Measurements from ENCODE around the gene CLNK.

The CLNK gene, protein sequence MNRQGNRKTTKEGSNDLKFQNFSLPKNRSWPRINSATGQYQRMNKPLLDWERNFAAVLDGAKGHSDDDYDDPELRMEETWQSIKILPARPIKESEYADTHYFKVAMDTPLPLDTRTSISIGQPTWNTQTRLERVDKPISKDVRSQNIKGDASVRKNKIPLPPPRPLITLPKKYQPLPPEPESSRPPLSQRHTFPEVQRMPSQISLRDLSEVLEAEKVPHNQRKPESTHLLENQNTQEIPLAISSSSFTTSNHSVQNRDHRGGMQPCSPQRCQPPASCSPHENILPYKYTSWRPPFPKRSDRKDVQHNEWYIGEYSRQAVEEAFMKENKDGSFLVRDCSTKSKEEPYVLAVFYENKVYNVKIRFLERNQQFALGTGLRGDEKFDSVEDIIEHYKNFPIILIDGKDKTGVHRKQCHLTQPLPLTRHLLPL

GRCh38 chr4:10684631-10685030, at the start of gene CLNK:
TSS of gene CLNK (minus strand) at chr4:10684768. CDS start at chr4:10667869, 16,899 bp downstream.
- DNase-seq (ENCODE audit: extremely low spot score, insufficient read length, low read depth) (no peak), FAIRE-seq (peak; percentile 86)

DNA sequence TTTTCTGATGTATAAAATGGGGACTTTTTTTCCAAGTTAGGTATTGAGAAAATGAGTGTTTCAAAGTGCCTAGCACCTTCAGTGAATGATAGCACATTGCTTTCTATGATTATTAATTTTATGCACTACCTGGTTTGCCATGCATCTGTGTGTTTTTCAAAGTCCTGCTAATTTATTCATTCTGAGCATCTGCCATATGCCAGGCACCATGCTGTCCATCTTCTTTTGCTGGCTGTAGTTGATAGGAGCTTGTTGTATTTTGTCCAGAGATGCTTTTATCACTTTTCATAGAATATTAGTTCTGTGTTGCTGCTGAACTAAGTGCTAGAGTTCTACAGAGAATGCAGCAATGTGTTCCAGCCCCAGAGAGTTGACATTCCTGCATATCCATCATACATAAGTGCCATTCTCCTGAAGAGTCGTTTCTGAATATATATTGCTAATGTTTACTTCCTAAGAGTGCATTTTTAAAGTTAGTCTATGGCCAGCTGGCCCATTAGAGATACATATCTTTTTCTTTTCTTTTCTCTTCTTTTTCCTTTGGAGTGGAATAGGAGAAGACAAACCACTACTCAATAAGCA, 49.0 kb upstream of the CLNK start:
- FAIRE-seq (no peak), DNase-seq (ENCODE audit: extremely low spot score, insufficient read length, low read depth) (no peak)

- FAIRE-seq (peak; percentile 73), DNase-seq (ENCODE audit: extremely low spot score, insufficient read length, low read depth) (no peak)
Observed at GRCh38 chr4:10732914-10733415, 48.4 kb upstream of the CLNK start.

DNA sequence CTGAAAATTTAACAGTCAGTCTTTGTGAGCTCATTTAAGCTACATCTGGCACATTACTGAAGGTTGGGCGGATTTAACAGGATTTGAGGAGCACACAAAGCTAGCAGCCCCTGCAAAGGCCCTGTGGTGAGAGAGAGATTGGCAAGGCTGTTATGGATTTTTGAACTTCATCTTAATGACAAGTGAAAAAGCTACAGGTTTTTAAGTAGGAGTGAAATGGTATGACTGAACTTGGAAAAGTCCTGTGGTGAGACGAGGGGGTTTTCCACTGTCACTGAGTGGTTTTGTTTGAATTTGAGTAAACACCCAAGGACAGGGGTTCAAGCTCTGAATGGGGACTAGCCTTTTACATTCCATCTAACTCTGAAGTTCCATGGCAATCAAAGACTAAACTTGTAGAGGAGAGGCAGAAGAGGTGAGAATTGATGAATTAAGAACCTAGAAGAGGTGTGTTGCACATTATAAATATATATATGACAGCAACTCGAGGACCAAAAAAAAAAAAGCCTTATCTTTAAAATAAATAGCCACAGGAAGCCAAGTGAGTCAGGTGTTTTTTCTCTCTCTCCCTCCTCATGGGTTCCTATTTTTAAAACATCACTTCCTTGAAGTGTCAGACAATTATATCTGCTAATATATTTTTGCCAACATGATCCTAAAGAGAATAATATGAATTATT, 47.8 kb upstream of the CLNK start:
- DNase-seq (ENCODE audit: extremely low spot score, insufficient read length, low read depth) = no peak
- FAIRE-seq = peak; percentile 86

DNA sequence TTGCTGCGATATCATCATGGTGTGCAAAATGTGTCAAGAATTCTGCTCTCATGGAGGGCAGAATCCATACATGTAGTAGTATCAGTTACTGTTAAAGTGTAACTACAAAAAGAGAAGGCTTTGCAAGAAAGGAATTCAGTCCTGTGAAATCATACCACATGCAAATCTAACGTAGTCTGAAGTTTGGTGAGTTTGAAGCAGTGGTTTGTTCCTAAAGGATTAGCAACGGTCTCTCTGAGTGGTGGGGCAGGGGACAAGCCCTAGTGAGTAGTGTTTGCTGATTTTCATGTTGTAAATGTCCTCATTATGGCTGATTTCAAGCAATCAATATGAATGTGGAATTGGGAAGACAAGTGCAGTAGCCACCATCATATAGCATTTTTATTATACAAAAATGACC, 47.1 kb upstream of the CLNK start:
- no peak for FAIRE-seq
- no peak for DNase-seq (ENCODE audit: extremely low spot score, insufficient read length, low read depth)

DNA sequence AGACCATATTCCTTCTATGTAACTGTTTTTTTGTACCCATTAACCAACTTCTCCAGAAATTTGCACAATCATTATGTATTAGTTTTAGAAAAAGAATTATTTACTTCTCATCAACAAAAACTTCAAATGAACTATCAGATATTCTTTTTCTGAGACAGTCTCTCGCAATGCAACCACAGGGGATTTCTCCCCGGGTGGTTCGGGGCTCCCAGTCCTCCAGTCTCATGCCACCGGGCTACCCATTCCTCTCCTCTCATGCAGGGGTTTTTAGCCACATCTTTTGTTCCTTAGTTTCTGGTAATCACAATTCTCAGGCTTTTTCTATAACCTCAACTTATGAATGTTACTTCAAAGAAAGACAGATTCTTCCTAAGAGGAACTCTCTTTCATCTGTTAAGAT, 46.6 kb upstream of the CLNK start:
- no peak for FAIRE-seq
- DNase-seq (ENCODE audit: extremely low spot score, insufficient read length, low read depth) = no peak

DNA sequence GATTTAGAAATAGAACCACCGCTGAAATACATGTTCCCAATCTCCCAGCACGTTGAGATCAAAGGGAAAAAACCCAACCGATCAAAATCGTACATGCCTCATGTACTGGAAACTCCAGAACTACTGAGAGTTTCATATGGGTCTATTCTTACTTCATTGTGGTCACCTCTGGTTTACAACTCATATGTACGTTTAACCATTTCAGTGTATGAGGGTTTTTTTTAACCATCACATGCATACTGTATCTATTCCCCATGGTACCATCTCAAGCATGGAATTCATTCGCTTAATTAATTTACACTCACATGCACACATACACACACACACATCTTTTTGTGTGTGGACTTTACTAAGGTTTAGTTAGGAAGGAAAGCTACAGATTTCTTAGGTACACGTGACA, 46.0 kb upstream of the CLNK start:
- FAIRE-seq = peak; percentile 98
- no peak for DNase-seq (ENCODE audit: extremely low spot score, insufficient read length, low read depth)

DNA sequence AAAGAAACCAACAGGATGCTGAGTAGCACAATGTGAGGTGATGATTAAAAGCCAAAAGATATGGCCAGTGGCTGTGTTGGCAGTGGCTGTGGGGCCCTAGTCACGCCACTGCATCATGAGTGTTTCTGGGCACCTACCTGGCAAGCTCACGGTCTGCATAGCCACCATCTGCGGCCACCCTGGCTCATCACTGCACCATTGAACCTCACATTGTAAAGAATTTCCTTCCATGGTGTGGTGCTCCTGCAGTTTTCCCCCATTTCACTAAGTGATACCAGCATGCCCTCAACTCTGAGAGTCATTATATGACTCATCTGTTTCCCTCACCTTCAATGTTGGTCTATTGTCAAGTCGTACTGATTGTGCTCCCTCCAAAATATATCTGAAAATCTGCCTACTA, 45.5 kb upstream of the CLNK start:
- FAIRE-seq (no peak), DNase-seq (ENCODE audit: extremely low spot score, insufficient read length, low read depth) (no peak)

- DNase-seq (ENCODE audit: extremely low spot score, insufficient read length, low read depth) = no peak
- no peak for FAIRE-seq
Observed at GRCh38 chr4:10729366-10729765, 44.8 kb upstream of the CLNK start.

DNA sequence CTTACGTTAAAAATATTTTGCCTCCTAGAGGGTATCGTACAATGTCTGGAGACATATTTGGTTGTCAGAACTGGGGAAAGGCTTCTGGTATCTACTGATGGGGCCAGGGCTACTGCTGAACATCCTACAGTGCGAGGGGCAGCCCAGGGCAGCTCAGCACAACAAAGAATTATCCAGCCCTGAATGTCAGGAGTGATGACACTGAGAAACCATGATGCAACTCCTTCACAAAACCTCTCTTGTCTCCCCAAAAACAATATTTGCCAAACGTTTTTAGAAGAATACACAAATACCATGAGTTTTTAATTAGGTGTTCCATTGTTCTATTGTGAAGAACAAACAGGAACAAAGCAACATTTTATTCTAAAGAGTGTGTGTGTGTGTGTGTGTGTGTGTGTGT, 43.4 kb upstream of the CLNK start:
- FAIRE-seq (peak; percentile 35), DNase-seq (ENCODE audit: extremely low spot score, insufficient read length, low read depth) (no peak)

DNA sequence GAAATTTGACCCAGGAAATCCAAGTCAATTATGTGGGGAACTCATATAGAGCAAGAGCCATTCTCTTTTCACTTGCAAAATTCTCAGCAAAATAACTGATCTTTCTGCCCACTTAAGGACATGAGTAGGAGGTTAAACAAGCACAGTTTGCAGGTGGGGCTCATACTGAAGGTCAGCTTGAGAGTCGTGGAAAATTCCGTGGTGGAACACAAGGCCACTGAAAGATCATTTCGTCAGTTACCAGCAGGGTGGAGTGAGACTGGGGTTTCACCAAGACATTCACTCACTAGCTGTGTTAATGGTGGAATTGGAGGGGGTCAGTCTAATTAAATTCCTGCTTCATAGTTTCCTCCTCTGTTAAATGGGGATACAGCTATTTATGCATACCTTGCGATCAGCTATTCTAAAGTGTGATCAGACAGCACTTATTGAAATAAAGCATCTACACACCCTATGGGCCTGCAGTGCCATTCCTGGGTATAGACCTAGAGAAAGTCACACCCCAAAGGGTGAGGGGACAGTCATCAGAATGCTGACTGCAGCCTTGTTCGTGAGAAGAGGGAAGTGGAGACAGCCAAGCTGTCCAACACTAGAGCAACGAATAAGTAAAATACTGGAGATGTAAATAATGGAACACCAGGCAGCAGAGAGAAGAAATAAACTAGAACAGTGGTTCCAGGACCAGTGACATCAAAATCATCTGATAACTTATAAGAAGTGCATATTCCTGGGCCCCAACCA, 42.7 kb upstream of the CLNK start:
- FAIRE-seq (peak; percentile 61), DNase-seq (ENCODE audit: extremely low spot score, insufficient read length, low read depth) (no peak)

DNA sequence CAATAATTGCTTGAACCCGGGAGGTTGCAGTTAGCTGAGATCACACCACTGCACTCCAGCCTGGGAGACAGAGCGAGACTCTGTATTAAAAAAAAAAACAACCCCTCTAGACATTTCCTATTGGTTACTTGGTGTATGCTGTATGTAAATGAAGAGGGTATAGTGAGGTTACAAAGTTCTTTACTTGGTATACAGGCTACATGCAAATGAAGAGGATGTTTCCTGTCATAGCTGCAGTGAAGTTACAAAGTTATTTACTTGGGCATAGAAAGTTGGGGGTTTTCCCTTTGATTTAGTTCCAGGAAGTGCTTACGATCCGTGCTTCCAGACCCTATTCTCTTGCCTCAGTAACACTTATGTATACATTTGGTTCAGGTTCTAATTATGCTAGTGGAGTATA, 38.4 kb upstream of the CLNK start:
- FAIRE-seq (peak; percentile 91), DNase-seq (ENCODE audit: extremely low spot score, insufficient read length, low read depth) (no peak)

GRCh38 chr4:10721616-10722015, 37.0 kb upstream of the CLNK start:
- FAIRE-seq (no peak), DNase-seq (ENCODE audit: extremely low spot score, insufficient read length, low read depth) (no peak)

DNA sequence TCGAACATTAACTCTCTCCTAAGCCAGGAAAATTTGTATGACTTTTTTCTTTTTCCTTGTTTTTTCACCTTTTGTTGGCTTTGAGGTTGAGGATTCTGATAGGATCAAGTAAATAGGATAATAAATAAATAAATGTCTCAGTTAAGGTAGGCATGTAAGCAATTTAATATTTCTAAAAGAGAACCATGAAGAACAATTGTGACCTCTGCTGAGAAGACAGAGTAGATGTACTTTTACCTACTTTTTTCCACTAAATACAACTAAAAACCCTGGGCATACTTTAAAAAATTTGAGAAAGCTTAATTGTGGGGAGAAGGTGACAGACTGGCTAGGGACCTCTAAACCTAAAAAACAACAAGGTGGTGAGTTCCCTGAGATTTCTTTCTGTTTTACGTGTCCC, 31.6 kb upstream of the CLNK start:
- FAIRE-seq = no peak
- no peak for DNase-seq (ENCODE audit: extremely low spot score, insufficient read length, low read depth)

DNA sequence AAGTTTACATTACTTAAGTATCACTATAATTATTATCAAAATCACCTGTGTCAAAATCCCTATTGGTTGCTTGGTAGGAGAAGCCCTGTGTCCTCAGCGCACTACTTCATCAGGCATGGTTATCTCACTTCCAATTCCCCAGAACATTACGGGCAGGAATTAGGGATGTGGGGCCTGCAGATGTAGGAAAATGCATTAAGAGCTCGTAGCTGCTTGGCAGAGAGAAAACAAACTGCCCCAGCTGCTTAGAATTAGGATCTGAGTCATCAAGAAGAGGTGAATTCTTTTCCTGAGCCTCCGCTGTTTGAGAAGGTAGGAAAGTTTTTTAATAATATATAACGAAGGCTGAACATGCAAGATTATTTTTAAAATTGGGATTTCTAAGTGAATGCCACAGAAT, 31.1 kb upstream of the CLNK start:
- no peak for DNase-seq (ENCODE audit: extremely low spot score, insufficient read length, low read depth)
- no peak for FAIRE-seq

- no peak for FAIRE-seq
- no peak for DNase-seq (ENCODE audit: extremely low spot score, insufficient read length, low read depth)
Observed at GRCh38 chr4:10715135-10715534, 30.6 kb upstream of the CLNK start.

DNA sequence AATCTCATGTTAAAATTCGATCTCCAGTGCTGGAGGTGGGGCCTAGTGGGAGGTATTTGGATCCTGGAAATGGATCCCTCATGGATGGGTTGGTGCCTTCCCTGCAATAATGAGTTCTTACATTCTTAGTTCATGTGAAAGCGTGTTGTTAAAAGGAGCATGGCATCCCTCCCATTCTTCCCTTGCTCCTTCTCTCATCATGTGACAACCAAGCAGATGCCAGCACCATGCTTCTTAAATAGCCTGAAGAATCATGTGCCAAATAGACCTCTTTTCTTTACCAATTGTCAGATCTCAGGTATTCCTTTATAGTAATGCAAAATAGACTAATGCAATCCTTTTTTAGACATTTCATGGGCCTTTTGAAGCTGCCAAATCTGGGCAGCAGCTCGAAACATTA, 29.0 kb upstream of the CLNK start:
- DNase-seq (ENCODE audit: extremely low spot score, insufficient read length, low read depth) (no peak), FAIRE-seq (no peak)

DNA sequence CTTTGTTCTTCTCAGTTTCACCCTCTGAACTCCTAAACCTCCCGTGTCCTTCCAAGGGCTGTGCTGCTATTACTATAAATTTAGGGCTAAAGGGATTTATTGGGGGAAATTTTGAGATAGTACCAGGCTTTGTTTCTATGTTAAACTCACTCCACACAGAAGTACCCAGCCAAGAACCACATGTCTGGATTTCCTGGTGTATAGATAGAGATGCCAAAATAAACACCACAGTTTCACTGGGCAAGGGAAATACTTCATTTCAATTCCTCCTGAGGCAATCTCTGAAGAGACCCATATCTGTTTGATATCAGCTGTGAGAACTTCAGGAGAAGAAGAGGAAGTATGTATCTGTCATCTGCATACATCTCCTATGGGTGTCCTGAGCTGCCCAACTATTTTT, 21.7 kb upstream of the CLNK start:
- FAIRE-seq = peak; percentile 46
- DNase-seq (ENCODE audit: extremely low spot score, insufficient read length, low read depth) = no peak

GRCh38 chr4:10704430-10704810, 19.9 kb upstream of the CLNK start:
- DNase-seq (ENCODE audit: extremely low spot score, insufficient read length, low read depth) = no peak

GRCh38 chr4:10703766-10704429, 19.3 kb upstream of the CLNK start:
- DNase-seq (ENCODE audit: extremely low spot score, insufficient read length, low read depth) (no peak), FAIRE-seq (no peak)

More at GRCh38 chr4:10704430-10704810, 19.9 kb upstream of the CLNK start:
- no peak for FAIRE-seq

All from GM18507 (cell line).